Muscle of leg (tissue), 11 donors: Measurements from ENCODE around the gene TBC1D14. TPM values are rescaled to one million over a fixed set of nuclear protein-coding genes. Genes with fewer than 3 reads are reported as not detected.

Source experiments
- DNase-seq: peaks from one replicate; pipeline ENCODE4 v3.0.0; 2013
- H3K27ac ChIP-seq: one replicate; pipeline ENCODE4 v1.5.1; 2013; ENCODE audit warnings: mild to moderate bottlenecking, low read length, control low read depth
- H3K27me3 ChIP-seq: one replicate; pipeline ENCODE4 v1.6.1; 2013; ENCODE audit warnings: low read length; ENCODE audit not compliant: control insufficient read depth, insufficient read depth
- H3K36me3 ChIP-seq: one replicate; pipeline ENCODE4 v1.6.1; 2013; ENCODE audit warnings: low read length; ENCODE audit not compliant: control insufficient read depth, insufficient read depth
- H3K4me1 ChIP-seq: one replicate; pipeline ENCODE4 v1.6.1; 2013; ENCODE audit warnings: low read length; ENCODE audit not compliant: control insufficient read depth, insufficient read depth
- H3K4me3 ChIP-seq: one replicate; pipeline ENCODE4 v1.5.1; 2013; ENCODE audit warnings: low read length, control low read depth
- H3K9me3 ChIP-seq: replicated peaks from 2 replicates; pipeline ENCODE4 v1.6.1; 2013; ENCODE audit warnings: low read depth, low read length; ENCODE audit not compliant: control insufficient read depth
- WGBS: methylation state at CpG from one replicate; pipeline ENCODE4 v1.1.5; 2013; ENCODE audit warnings: missing lambda C conversion rate; ENCODE audit not compliant: insufficient coverage; 5-methylcytosine and 5-hydroxymethylcytosine counted together
- polyA plus RNA-seq, 8 donors: library from polyadenylated mRNA; unstranded; fragments of 120-200 nt; gene quantifications; one replicate each; pipeline versions ENCODE4 v1.2.1 to v1.2.3, GENCODE V29; 2013; ENCODE audit warnings: inconsistent platforms in 1 of 8, low replicate concordance in 1 of 8; ENCODE audit not compliant: insufficient read length in 8 of 8, insufficient read depth in 1 of 8
- total RNA-seq: library from RNA; stranded (reverse); fragments of 120-200 nt; gene quantifications from one replicate; pipeline ENCODE4 v1.2.4, GENCODE V29; 2013

TBC1D14 gene
- total and polyA plus RNA-seq, 9 donors = 31.3 to 45.2 (median 38.7) TPM

DNA sequence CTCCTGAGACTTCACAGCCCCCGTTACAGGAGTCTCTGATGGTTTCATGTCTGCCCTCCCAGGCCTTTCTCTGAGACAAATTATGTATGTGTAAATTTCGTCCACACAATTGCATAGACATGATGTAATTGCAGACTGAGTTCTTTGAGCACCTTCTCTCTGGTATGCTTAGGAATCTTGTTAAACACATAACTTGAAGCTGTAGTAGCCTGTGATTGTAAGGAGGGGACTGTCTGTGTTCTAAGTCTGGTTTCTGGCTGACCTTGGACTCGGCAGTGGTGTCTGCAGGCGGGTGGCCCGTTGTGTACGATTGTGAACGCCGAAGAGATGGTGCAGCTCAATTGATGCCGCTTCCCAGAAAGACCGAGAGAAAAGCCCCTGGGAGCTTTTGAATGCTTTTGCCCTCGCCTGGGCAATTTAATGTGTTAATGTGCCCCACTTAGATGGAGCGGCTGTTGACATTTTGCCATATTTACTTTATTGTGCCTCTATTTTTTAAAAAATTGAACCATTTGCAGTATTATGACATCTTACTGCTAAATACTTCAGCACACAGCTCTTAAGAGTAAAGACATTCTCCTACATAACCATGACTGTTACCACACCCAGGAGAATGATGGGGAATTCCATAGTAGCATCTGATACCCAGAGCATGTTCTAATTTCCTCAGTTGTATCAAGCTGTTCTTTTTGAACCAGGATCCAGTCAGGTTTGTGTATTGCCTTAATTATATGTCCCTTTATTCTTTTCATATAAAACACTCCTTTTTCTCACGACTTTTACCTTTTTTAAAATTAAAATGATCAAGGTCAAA lies 75.2 kb downstream of the TBC1D14 start:
- 71% methylated on average over 8 of the region's 13 CpGs for WGBS
- Histone ChIP-seq H3K4me1 (peaks cover 31% of the 10 kb centered on the region), H3K4me3 (no peak overlapping the region), H3K36me3 (peaks cover 7% of the 10 kb centered on the region), H3K27me3 (no peaks in the 10 kb centered on the region), H3K9me3 (no peaks in the 10 kb centered on the region), H3K27ac (no peak overlapping the region)
- no peak for DNase-seq

- WGBS = 2% methylated on average over 20 of the region's 28 CpGs
- Histone ChIP-seq H3K4me3 (peak overlapping the region; percentile 54), H3K27ac (peak overlapping the region; percentile 82), H3K9me3 (no peaks in the 10 kb centered on the region), H3K4me1 (peaks cover 38% of the 10 kb centered on the region), H3K36me3 (peaks cover 12% of the 10 kb centered on the region), H3K27me3 (no peaks in the 10 kb centered on the region)
- peak; percentile 67 for DNase-seq
Measured at GRCh38 chr4:6986072-6986780, 76.6 kb downstream of the TBC1D14 start.

GRCh38 chr4:6986781-6987587 lies 77.4 kb downstream of the TBC1D14 start:
- Histone ChIP-seq H3K4me1 (peaks cover 46% of the 10 kb centered on the region), H3K9me3 (no peaks in the 10 kb centered on the region), H3K36me3 (peaks cover 14% of the 10 kb centered on the region), H3K27ac (peak overlapping the region; percentile 88), H3K4me3 (peak overlapping the region; percentile 76), H3K27me3 (no peaks in the 10 kb centered on the region)
- DNase-seq = peak; percentile 98
- WGBS = under 1% methylated on average over 71 of the region's 78 CpGs

- Histone ChIP-seq H3K9me3 (no peaks in the 10 kb centered on the region), H3K4me1 (peaks cover 50% of the 10 kb centered on the region), H3K36me3 (peaks cover 18% of the 10 kb centered on the region), H3K27ac (peak overlapping the region; percentile 88), H3K4me3 (peak overlapping the region; percentile 76), H3K27me3 (no peaks in the 10 kb centered on the region)
- 0% methylated on average over 11 of the region's 17 CpGs for WGBS
- DNase-seq = no peak
Measured at GRCh38 chr4:6987588-6987961, 77.9 kb downstream of the TBC1D14 start.

DNA sequence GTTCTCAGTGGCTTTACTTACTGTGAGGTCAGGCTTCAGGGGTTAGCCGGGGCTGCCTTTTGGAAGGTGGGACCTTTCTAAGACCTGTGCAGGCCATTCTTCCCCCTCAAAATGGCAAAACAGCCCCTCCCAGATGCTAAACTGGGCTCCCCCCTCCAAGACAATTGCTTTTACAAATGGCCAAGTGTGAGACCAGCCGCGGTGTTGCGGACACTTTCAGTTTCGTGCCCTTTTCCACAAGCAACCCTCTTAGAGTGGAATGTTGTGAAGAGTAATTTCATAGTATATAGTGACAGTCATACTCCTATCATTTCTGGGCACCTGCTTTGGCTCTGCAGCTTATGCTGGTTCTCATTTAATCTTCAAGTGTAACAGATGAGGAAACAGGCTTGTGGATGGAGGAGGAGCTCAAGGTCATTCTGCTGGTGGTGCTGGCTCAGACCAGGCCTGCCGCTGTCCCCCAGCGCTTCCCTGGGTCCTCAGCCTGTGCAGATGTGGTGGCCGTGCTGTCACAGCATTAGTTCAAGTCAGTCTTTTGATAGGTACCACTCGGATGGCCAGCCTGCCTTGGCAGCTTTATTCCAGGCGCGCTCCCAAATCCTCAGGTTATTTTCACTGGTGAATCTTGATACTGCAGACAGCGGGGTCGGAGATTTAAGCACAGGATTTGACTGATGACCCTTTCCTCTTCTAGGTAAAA lies 78.5 kb downstream of the TBC1D14 start:
- WGBS = 56% methylated on average over 6 of the region's 13 CpGs
- Histone ChIP-seq H3K4me1 (peaks cover 50% of the 10 kb centered on the region), H3K27ac (peak overlapping the region; percentile 88)

GRCh38 chr4:6989331-6989923 lies 79.8 kb downstream of the TBC1D14 start:
- Histone ChIP-seq H3K9me3 (no peaks in the 10 kb centered on the region), H3K27me3 (no peaks in the 10 kb centered on the region), H3K36me3 (peaks cover 27% of the 10 kb centered on the region), H3K4me3 (no peak overlapping the region), H3K27ac (no peak overlapping the region), H3K4me1 (peaks cover 50% of the 10 kb centered on the region)
- no peak for DNase-seq
- 68% methylated on average over 7 of the region's 10 CpGs for WGBS

More for the DNA sequence above, 78.5 kb downstream of the TBC1D14 start:
- no peak for DNase-seq
- Histone ChIP-seq H3K36me3 (peaks cover 22% of the 10 kb centered on the region), H3K27me3 (no peaks in the 10 kb centered on the region), H3K9me3 (no peaks in the 10 kb centered on the region), H3K4me3 (peak overlapping the region; percentile 76)

DNA sequence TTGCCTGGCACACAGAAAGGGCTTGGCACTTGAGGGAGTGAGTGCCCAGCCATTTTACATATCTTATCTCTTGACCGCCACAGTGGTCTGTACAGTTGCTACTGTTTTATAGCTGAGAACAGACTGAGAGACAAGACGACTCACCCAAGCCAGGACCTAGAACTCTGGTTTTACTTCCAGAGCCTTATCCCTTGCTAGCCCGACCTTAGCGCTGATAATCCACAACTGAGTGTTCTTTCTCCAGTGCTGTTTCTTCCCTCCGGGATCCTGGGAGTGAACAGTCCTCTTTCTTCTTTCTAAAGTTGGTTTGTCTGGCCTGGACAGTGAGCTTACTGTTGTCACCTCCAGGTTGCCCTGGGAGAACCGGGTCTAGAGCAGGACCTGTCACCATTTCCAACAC lies 81.0 kb downstream of the TBC1D14 start:
- Histone ChIP-seq H3K4me3 (no peak overlapping the region), H3K9me3 (no peaks in the 10 kb centered on the region), H3K27me3 (no peaks in the 10 kb centered on the region), H3K4me1 (peaks cover 50% of the 10 kb centered on the region), H3K36me3 (peaks cover 32% of the 10 kb centered on the region), H3K27ac (no peak overlapping the region)
- WGBS = 92% methylated on average over 3 of the region's 6 CpGs
- no peak for DNase-seq

- H3K27me3 ChIP-seq = no peaks in the 10 kb centered on the region
- DNase-seq = no peak
- no peaks in the 10 kb centered on the region for H3K9me3 ChIP-seq
- WGBS = 75% methylated on average over 11 of the region's 11 CpGs
- H3K4me1 ChIP-seq = peaks cover 45% of the 10 kb centered on the region
- no peak overlapping the region for H3K4me3 ChIP-seq
- peaks cover 32% of the 10 kb centered on the region for H3K36me3 ChIP-seq
- H3K27ac ChIP-seq = no peak overlapping the region
Measured at GRCh38 chr4:6991249-6991648, 81.6 kb downstream of the TBC1D14 start.

DNA sequence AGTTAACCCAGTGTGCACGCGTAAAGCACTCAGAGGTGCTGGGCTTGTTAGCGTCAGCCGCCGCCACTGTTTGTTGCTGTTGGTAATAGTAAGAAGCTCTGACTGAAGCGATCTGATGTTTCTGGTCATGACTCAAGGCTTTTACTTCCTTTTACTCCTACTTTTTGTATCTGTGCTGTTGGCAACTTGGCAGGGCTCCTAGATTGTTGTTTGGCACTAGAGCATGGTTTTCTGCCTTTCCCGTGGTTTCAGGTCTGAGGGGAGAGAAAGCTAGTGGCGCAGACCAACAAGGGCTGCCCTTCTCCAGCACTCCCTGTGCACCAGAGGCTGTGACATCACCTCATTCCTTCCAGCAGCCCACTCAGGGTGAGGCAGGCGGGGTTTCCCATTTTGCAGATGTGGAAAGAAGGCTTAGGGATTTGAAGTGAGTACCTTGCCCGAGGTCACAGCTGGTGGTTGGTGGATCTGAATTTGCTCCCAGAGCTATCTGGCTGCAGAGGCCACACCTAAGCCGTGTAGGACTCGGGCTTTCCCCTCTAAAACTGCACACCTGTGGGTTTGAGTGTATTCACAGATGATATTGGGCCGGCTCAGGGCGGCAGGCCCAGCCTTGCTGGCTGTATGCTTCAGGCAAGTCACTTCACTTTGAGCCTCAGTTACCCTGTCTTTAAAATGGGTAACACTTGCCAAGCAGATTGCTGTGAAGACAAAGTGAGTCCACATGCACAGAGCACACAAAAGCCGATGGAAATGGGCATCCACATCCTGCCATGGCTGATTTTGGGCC lies 82.3 kb downstream of the TBC1D14 start:
- no peaks in the 10 kb centered on the region for H3K27me3 ChIP-seq
- H3K4me1 ChIP-seq = peaks cover 42% of the 10 kb centered on the region
- no peak overlapping the region for H3K4me3 ChIP-seq
- no peaks in the 10 kb centered on the region for H3K9me3 ChIP-seq
- peak; percentile 39 for DNase-seq
- WGBS = 76% methylated on average over 6 of the region's 15 CpGs
- H3K36me3 ChIP-seq = peaks cover 38% of the 10 kb centered on the region
- no peak overlapping the region for H3K27ac ChIP-seq
